ENCODE measurements around the gene GLIS1. TPM values are rescaled to one million over a fixed set of nuclear protein-coding genes. Genes with fewer than 3 reads are reported as not detected.

Gene GLIS1
- total RNA-seq, 2 donors from 2014 or later, result not detected

DNA sequence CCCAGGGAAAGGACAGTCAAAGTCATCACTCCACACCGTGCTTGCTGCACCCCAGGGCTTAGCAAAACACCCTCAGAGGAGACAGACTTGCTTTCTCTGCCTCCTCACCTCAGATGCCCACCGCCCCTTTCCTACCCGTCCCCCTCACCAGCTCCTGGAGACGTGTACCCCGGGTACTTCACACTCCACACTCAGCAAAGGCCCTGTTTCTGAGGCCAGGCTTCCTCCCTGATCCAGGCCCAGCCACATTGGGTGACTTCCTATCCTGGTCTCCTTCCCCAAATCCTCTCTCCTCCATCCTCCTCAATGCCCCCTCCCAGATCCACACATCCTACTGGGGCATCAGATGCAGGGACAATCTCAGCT is 163.0 kb downstream of the GLIS1 start:
- H3K27ac Mint-ChIP-seq, result no peak overlapping the region
- H3K27me3 Mint-ChIP-seq (ENCODE audit: low read depth), result no peaks in the 10 kb centered on the region
- no peak overlapping the region for H3K4me3 Mint-ChIP-seq
- DNase-seq (no peak), ATAC-seq (replicated peaks in 1 of 2) (no peak)
- no peaks in the 10 kb centered on the region for H3K9me3 Mint-ChIP-seq
- H3K4me1 Mint-ChIP-seq (ENCODE audit: low read depth), result no peaks in the 10 kb centered on the region
- no peaks in the 10 kb centered on the region for H3K36me3 Mint-ChIP-seq (ENCODE audit: insufficient read depth in 2 of 2)

DNA sequence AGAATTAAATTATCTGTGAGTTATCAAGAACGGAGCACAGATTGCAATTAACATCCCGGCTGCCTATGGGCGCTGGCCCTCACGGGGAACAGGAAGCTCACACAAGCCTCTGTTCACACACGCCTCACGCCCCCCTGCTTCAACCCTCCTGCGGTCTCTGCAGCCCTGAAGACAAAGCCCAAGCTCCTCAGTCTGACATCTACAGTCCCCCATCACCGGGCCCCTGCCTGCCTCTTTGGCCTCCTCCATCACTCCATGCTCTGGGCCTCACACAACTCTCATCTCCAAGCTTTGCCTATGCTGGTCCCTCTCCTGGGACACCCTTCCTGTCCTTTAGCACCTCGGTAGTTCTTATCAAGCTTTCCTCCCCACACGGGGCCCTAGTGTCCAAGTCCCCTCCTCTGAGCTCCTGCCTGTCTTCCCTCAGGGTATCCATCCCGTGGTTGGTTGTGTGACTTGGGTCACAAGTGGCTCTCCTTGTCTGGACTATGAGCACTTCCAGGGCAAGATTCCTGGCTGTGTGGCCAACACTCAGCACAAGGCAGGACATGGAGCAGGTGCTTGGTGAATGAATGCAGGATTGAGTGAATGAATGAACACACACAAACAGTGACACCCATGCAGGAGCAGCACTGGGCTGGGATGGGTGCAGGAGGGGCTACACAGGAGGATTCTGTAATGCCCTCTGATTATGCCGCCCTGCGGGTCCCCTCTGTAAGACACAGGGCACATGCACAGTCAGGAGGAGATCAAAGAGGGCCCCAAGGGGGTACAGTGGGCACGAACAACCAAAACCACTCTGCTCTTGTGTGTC is 163.6 kb downstream of the GLIS1 start:
- DNase-seq (no peak), ATAC-seq (replicated peaks in 1 of 2) (peak in 1 of 2 donors; percentile 28)
- no peak overlapping the region for H3K4me3 Mint-ChIP-seq
- H3K27me3 Mint-ChIP-seq (ENCODE audit: low read depth), result no peaks in the 10 kb centered on the region
- H3K36me3 Mint-ChIP-seq (ENCODE audit: insufficient read depth in 2 of 2), result no peaks in the 10 kb centered on the region
- no peaks in the 10 kb centered on the region for H3K9me3 Mint-ChIP-seq
- H3K27ac Mint-ChIP-seq, result no peak overlapping the region
- no peaks in the 10 kb centered on the region for H3K4me1 Mint-ChIP-seq (ENCODE audit: low read depth)

DNA sequence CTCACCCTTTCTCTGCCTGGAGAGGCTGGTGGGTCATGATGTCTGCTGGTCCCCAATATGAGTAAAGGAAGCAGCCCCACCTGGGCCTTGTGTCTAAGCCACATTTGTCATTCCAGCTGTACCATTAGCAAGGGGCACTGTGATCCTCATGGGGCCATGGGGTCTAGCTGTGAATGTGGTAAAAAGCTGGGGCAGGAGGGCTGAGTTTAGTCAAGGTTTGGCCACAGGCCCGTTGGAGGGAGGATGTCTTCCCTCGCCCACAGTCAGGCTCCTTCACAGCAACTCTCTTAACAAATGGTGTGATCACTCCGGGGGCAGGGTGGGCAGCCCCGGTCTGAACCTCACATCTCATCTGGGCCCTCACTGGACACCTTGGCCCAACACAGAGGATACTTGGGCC is 164.3 kb downstream of the GLIS1 start:
- Mint-ChIP-seq H3K4me1 (ENCODE audit: low read depth) (no peaks in the 10 kb centered on the region), H3K27me3 (ENCODE audit: low read depth) (no peaks in the 10 kb centered on the region), H3K9me3 (no peaks in the 10 kb centered on the region), H3K36me3 (ENCODE audit: insufficient read depth in 2 of 2) (no peaks in the 10 kb centered on the region), H3K27ac (no peak overlapping the region), H3K4me3 (no peak overlapping the region)
- no peak for ATAC-seq (replicated peaks in 1 of 2)
- no peak for DNase-seq

GRCh38 chr1:53573931-53574330 is 165.0 kb downstream of the GLIS1 start:
- Mint-ChIP-seq H3K4me3 (no peak overlapping the region), H3K9me3 (no peaks in the 10 kb centered on the region), H3K27ac (no peak overlapping the region), H3K4me1 (ENCODE audit: low read depth) (no peaks in the 10 kb centered on the region), H3K36me3 (ENCODE audit: insufficient read depth in 2 of 2) (no peaks in the 10 kb centered on the region), H3K27me3 (ENCODE audit: low read depth) (no peaks in the 10 kb centered on the region)
- ATAC-seq (replicated peaks in 1 of 2) (no peak), DNase-seq (no peak)

DNA sequence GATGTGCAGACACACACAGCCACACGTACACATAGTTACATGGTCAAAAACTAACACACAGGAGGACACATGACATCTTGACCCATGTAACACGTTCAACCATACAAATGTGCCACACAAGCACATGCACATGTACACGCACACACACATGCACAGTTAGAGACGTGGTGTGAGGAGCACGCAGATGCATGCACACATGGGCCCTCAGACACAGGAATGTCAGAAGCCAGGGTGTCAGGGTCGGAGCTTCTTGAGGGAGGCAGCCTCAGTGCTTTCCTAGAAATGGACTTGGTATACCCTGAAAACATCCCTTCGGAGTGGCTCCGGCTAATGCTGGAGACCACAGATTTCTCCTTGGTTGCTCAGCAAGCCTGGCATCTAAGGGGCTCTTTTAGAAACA is 165.4 kb downstream of the GLIS1 start:
- Mint-ChIP-seq H3K36me3 (ENCODE audit: insufficient read depth in 2 of 2) (no peaks in the 10 kb centered on the region), H3K27me3 (ENCODE audit: low read depth) (no peaks in the 10 kb centered on the region), H3K4me3 (no peak overlapping the region), H3K27ac (no peak overlapping the region), H3K9me3 (no peaks in the 10 kb centered on the region), H3K4me1 (ENCODE audit: low read depth) (no peaks in the 10 kb centered on the region)
- ATAC-seq (replicated peaks in 1 of 2), result no peak
- no peak for DNase-seq

DNA sequence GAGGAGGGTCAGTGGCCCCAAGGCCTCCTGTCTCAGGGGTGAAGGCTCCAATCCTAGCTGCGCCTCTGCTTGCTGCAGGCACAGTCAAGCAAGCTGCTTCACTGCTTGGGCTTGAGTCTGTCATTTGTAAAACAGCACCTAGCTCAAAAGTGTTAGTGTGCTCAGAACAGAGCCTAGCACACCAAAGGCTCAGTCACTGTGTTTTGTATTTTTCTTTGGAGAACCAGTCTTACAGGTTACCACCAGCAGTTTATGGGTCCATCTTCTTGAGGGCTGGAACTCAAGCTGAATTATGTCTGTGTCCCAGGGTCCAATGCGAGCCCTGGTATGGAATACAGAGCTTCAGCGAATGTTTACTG is 166.2 kb downstream of the GLIS1 start:
- Mint-ChIP-seq H3K27me3 (ENCODE audit: low read depth) (no peaks in the 10 kb centered on the region), H3K36me3 (ENCODE audit: insufficient read depth in 2 of 2) (no peaks in the 10 kb centered on the region), H3K9me3 (no peaks in the 10 kb centered on the region), H3K4me1 (ENCODE audit: low read depth) (no peaks in the 10 kb centered on the region), H3K27ac (no peak overlapping the region), H3K4me3 (no peak overlapping the region)
- no peak for DNase-seq
- no peak for ATAC-seq (replicated peaks in 1 of 2)

GRCh38 chr1:53572065-53572814 is 166.7 kb downstream of the GLIS1 start:
- Mint-ChIP-seq H3K36me3 (ENCODE audit: insufficient read depth in 2 of 2) (no peaks in the 10 kb centered on the region), H3K27me3 (ENCODE audit: low read depth) (peaks cover under 1% of the 10 kb centered on the region), H3K27ac (no peak overlapping the region), H3K4me3 (no peak overlapping the region), H3K9me3 (peaks cover 0 to under 1% of the 10 kb centered on the region in 2 donors), H3K4me1 (ENCODE audit: low read depth) (no peaks in the 10 kb centered on the region)
- no peak for ATAC-seq (replicated peaks in 1 of 2)
- DNase-seq, result no peak

- H3K36me3 Mint-ChIP-seq (ENCODE audit: insufficient read depth in 2 of 2), result peaks cover 0 to 4% of the 10 kb centered on the region in 2 donors
- H3K4me3 Mint-ChIP-seq, result no peak overlapping the region
- peaks cover 0 to 5% of the 10 kb centered on the region in 2 donors for H3K9me3 Mint-ChIP-seq
- H3K4me1 Mint-ChIP-seq (ENCODE audit: low read depth), result peaks cover 3% of the 10 kb centered on the region
- no peak overlapping the region for H3K27ac Mint-ChIP-seq
- DNase-seq (no peak), ATAC-seq (replicated peaks in 1 of 2) (no peak)
- peaks cover 18% of the 10 kb centered on the region for H3K27me3 Mint-ChIP-seq (ENCODE audit: low read depth)
Measured at GRCh38 chr1:53568540-53568939, 170.4 kb downstream of the GLIS1 start.

DNA sequence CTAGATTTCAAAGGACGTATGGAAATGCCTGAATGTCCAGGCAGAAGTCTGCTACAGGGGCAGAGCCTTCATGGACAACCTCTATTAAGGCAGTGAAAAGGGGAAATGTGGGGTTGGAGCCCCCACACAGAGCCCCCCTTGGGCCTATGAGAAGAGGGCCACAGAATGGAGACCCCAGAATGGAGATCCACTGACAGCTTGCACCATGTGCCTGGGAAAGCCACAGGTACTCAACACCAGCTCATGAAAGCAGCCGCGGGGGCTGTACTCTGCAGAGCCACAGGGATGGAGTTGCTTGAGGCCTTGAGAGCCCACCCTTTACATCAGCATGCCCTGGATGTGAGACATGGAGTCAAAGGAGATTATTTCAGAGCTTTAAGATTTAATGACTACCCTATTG is 171.1 kb downstream of the GLIS1 start:
- no peak overlapping the region for H3K27ac Mint-ChIP-seq
- no peak for DNase-seq

DNA sequence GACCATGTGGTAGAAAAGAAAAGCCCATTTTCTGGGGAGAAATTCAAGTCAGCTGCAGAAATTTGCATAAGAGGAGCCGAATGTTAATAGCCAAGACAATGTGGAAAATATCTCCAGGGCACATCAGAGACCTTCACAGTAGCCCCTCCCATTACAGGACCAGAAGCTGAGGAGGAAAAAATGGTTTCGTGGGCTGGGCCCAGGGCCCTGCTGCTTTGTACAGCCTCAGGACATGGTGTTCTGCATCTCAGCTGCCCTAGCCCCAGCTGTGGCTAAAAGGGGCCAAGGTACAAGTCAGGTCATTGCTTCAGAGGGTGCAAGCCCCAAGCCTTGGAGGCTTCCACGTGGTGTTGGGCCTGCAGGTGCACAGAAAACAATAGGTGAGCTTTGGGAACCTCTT is 171.5 kb downstream of the GLIS1 start:
- Mint-ChIP-seq H3K27me3 (ENCODE audit: low read depth) (peaks cover 29% of the 10 kb centered on the region), H3K36me3 (ENCODE audit: insufficient read depth in 2 of 2) (peaks cover 0 to 4% of the 10 kb centered on the region in 2 donors), H3K4me3 (no peak overlapping the region), H3K4me1 (ENCODE audit: low read depth) (peaks cover 14% of the 10 kb centered on the region), H3K9me3 (peaks cover 0 to 5% of the 10 kb centered on the region in 2 donors), H3K27ac (no peak overlapping the region)
- ATAC-seq (replicated peaks in 1 of 2), result no peak
- no peak for DNase-seq

More for the DNA sequence above, 171.1 kb downstream of the GLIS1 start:
- Mint-ChIP-seq H3K27me3 (ENCODE audit: low read depth) (peaks cover 25% of the 10 kb centered on the region), H3K4me3 (no peak overlapping the region), H3K4me1 (ENCODE audit: low read depth) (peaks cover 10% of the 10 kb centered on the region), H3K9me3 (peaks cover 0 to 5% of the 10 kb centered on the region in 2 donors), H3K36me3 (ENCODE audit: insufficient read depth in 2 of 2) (peaks cover 0 to 4% of the 10 kb centered on the region in 2 donors)
- no peak for ATAC-seq (replicated peaks in 1 of 2)

GRCh38 chr1:53563611-53564010 is 175.4 kb downstream of the GLIS1 start:
- ATAC-seq (replicated peaks in 1 of 2) (no peak), DNase-seq (no peak)
- Mint-ChIP-seq H3K4me3 (no peak overlapping the region), H3K36me3 (ENCODE audit: insufficient read depth in 2 of 2) (peaks cover 0 to 4% of the 10 kb centered on the region in 2 donors), H3K9me3 (peaks cover 0 to 5% of the 10 kb centered on the region in 2 donors), H3K27me3 (ENCODE audit: low read depth) (peaks cover 38% of the 10 kb centered on the region), H3K27ac (no peak overlapping the region), H3K4me1 (ENCODE audit: low read depth) (peaks cover 22% of the 10 kb centered on the region)

- H3K4me3 Mint-ChIP-seq, result peak overlapping the region in 1 of 2 donors; percentile 55
- H3K27me3 Mint-ChIP-seq (ENCODE audit: low read depth), result peaks cover 38% of the 10 kb centered on the region
- H3K27ac Mint-ChIP-seq, result no peak overlapping the region
- DNase-seq, result no peak
- H3K36me3 Mint-ChIP-seq (ENCODE audit: insufficient read depth in 2 of 2), result peaks cover 0 to 4% of the 10 kb centered on the region in 2 donors
- ATAC-seq (replicated peaks in 1 of 2), result no peak
- peaks cover 22% of the 10 kb centered on the region for H3K4me1 Mint-ChIP-seq (ENCODE audit: low read depth)
- H3K9me3 Mint-ChIP-seq, result peaks cover 0 to 5% of the 10 kb centered on the region in 2 donors
Measured at GRCh38 chr1:53562981-53563379, 176.0 kb downstream of the GLIS1 start.

- peaks cover 0 to 4% of the 10 kb centered on the region in 2 donors for H3K36me3 Mint-ChIP-seq (ENCODE audit: insufficient read depth in 2 of 2)
- peak overlapping the region; percentile 1 for H3K27ac Mint-ChIP-seq
- peaks cover 38% of the 10 kb centered on the region for H3K27me3 Mint-ChIP-seq (ENCODE audit: low read depth)
- H3K4me1 Mint-ChIP-seq (ENCODE audit: low read depth), result peaks cover 22% of the 10 kb centered on the region
- ATAC-seq (replicated peaks in 1 of 2) (peak; percentile 85 to 91), DNase-seq (peak; percentile 42 to 65)
- peaks cover 0 to 5% of the 10 kb centered on the region in 2 donors for H3K9me3 Mint-ChIP-seq
- peak overlapping the region; percentile 38 to 55 for H3K4me3 Mint-ChIP-seq
Measured at GRCh38 chr1:53562291-53562980, 176.5 kb downstream of the GLIS1 start.
